GM03348 (cell line): ENCODE data around the gene SSX4.
"Not testable (repeated sequence)": the region's sequence is repeated elsewhere in the genome, so short reads cannot be mapped to it uniquely, and the experiment has no call there.

Experiments used
- DNase-seq: peaks from one replicate; pipeline ENCODE4 v3.0.0; 2012; ENCODE audit warnings: low spot score

SSX4 gene

DNA sequence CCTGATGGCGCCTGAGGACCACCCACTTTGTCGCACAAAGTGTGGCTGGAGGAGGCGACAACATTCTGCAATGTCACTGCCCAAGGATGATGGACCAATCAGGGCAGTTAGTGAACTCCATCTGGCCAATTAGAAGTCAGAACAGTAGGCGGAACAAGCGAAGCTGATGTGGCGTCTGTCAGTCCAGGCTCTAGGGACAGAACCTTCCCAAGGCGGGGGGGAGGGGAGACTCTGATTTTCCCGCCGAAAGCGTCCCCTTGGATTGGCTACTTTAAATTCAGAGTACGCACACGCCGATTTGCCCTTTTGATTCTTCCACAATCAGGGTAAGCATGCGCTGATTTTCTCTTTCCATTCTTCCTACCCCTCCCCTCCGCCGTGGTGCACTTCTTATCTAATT lies at the start of gene SSX4:
Gene SSX4, plus strand, starts transcription at position 301 of the 400 bp plus-strand sequence. CDS start 515 bp downstream, outside the sequence.
- DNase-seq, result not testable (repeated sequence)

DNA sequence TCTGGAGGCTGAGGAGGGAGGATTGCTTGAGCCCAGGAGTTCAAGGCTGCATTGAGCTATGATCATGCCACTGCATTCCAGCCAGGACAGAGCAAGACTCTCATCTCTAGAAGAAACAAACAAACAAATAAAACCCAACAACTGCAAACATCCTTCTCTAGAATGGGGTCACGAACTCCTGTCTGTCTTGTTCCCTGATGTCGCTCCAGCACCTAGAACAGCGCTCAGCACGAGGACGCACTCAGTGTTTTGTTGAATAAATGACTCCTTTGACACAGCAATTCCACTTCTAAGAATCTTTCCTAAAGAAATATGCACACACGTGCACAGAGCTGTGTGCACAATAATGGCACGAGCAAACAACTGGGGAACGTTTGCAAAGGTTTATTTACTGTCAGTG lies 37.3 kb upstream of the SSX4 start:
- DNase-seq, result not testable (repeated sequence)

DNA sequence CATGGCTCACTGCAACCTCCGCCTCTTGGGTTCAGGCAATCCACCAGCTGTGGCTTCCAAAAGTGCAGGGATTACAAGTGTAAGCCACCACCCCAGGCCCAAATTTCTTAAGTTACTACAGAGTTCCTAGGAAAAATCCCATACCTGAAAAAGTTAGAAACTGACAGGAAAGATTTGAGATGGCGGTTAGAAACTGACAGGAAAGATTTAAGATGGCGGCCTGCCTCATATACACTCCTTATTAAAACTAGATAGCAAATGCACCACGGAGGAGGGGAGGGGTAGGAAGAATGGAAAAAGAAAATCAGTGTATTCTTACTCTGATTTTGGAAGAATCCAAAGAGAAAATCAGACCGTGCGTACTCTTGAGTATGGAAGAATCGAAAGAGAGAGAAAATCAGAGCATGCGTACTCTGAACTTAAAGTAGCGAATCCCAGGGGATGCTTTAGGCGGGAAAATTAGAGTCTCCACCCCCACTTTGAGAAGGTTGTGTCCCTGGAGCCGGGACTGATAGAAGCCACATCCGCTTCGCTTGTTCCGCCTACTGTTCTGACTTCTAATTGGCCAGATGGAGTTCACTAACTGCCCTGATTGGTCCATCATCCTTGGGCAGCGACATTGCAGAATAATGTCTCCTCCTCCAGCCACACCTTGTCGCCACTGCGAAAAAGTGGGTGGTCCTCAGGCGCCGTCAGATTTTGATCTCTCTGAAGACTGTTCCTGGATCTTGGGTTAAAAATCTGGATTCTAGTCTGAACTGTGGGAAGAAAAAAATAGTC lies 26.8 kb upstream of the SSX4 start, which contains the start of gene SSX3:
Gene SSX3, minus strand, starts transcription at position 389 of the 780 bp plus-strand sequence. CDS start 1,454 bp downstream, outside the sequence.
- not testable (repeated sequence) for DNase-seq

DNA sequence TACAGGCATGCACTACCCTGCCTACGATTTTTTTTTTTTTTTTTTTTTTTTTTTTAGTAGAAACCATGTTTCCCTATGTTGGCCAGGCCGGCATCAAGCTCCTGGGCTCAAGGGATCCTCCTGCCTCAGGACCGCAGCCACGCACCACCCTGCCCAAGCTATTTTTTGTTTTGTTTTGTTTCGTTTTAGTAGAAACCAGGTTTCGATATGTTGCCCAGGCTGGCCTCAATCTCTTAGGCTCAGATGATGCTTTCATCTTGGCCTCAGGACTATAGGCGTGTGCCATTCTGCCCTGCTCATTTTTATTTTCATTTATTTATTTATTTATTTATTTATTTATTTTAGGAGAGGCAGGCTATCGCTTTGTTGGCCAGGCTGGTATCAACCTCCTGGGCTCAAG lies 25.7 kb upstream of the SSX4 start:
- DNase-seq, result no peak

DNA sequence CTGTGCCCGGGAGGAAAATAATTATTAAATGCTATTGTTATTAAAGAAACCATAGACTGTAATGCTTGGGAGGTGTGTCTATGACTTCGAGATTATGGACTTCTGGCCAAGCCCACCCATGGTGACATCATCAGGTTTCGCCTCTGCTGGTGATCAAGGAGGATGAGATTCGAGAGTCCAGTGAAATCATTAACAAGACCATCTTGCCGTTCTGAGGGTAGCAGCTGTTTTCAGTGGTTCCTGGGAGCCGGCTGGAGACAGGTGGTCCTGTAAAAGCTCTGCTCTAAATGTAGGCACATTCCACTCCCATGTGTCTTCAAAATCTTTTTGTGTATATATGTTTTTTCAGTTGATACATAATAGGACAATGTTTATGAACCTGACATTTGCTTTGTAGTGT lies 24.1 kb upstream of the SSX4 start:
- not testable (repeated sequence) for DNase-seq

DNA sequence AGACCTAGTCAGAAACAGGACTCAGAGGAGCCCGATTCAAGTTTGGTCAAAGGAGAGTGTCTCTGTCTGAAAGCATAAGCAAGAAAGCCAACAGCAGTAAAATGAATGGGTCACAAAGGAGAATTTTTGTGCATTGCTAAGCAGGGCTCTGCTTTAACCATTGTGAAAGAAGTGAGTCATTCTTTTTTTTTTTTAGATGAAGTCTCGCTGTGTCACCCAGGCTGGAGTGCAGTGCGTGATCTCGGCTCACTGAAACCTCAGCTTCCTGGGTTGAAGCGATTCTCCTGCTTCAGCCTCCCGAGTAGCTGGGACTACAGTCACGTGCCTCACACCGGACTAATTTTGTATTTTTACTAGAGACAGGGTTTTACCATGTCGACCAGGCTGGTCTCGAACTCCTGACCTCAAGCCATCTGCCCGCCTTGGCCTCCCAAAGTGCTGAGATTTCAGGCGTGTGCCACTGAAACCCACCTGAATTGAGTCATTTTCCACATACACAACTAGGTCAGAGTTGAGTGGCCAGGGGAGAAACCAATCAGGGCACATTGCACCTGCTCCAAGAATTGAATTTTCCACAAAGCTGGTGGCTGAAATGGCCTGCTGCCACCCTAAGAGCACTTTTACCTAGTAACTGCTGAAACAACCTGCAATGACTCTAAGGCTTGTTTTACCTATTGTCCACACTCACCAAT lies 15.5 kb upstream of the SSX4 start:
- not testable (repeated sequence) for DNase-seq

GRCh38 chrX:48370408-48370807 lies 12.9 kb upstream of the SSX4 start:
- not testable (repeated sequence) for DNase-seq

- DNase-seq, result not testable (repeated sequence)
These were observed 13.6 kb downstream of the SSX4 start for GRCh38 chrX:48396931-48397330.

DNA sequence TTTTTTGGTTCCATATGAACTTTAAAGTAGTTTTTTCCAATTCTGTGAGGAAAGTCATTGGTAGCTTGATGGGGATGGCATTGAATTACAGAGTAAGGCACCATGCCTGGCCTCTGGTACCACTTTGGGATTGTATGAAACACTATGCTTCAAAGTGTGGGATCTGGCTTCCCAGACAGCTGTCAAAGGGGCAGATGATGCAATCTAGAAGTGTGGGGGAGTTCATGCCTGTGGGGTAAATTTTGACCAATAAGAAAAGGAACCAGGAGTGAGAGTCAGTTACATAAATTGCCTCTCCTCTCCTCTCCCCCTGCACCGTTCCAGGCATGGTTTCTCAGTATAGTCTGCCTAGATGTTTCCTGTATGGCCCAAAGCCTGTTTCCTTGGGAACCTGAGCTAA lies 14.5 kb downstream of the SSX4 start:
- not testable (repeated sequence) for DNase-seq

- not testable (repeated sequence) for DNase-seq
These were observed 28.5 kb downstream of the SSX4 start, which contains the start of gene SSX4B for GRCh38 chrX:48411860-48412259. TSS of gene SSX4B (minus strand) at chrX:48411960. CDS start at chrX:48411372, 588 bp downstream.

GRCh38 chrX:48427027-48427716 lies 43.8 kb downstream of the SSX4 start:
- DNase-seq, result not testable (repeated sequence)

DNA sequence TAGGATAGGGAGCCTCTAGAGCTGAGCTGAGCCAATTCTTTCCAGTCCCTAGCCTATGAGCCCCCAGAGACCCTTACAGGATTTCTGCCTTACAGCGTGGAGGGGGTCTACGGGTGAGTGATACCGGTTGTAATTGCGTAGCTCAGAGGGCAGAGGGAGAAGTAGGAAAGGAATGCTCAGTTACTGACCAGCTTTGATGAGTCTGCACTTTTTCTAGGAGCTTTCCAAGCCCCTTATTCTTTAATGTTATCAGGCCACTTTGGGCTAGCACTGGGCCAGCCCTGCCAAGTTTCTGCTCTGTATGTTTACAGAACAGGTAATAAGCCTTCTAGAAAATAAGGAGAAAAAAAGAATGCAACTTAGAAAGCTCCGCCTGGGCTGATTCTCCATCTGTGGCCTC lies 46.3 kb downstream of the SSX4 start:
- not testable (repeated sequence) for DNase-seq

- DNase-seq, result not testable (repeated sequence)
These were observed 46.8 kb downstream of the SSX4 start for GRCh38 chrX:48430166-48430565.

- DNase-seq, result not testable (repeated sequence)
These were observed 50.4 kb downstream of the SSX4 start for GRCh38 chrX:48433713-48434112.
